H9 (cell line): Measurements from ENCODE around the gene LRRC39. TPM values are rescaled to one million over a fixed set of nuclear protein-coding genes. Genes with fewer than 3 reads are reported as not detected.

Experiments used
- DNase-seq: peaks from one replicate; pipeline ENCODE4 v3.0.0-alpha.2; 2017
- H2AFZ ChIP-seq: one replicate; pipeline ENCODE4 v1.6.1; 2013; ENCODE audit warnings: mild to moderate bottlenecking, low read length, control low read depth, moderate library complexity
- H2AK5ac ChIP-seq: 2 replicates; pipeline ENCODE4 v1.6.1; 2013; ENCODE audit warnings: low read length, control low read depth, mixed read lengths; ENCODE audit not compliant: insufficient read length
- H2BK120ac ChIP-seq: one replicate; pipeline ENCODE4 v1.6.1; 2013; ENCODE audit warnings: low read depth, mild to moderate bottlenecking, low read length, control low read depth, inconsistent platforms; ENCODE audit not compliant: poor library complexity, severe bottlenecking
- H2BK12ac ChIP-seq: 2 replicates; pipeline ENCODE4 v1.6.1; 2013; ENCODE audit warnings: low read length, control low read depth, mixed read lengths, low read depth; ENCODE audit not compliant: insufficient read length
- H2BK15ac ChIP-seq: 2 replicates; pipeline ENCODE4 v1.6.1; 2013; ENCODE audit warnings: low read depth, low read length, control low read depth
- H2BK20ac ChIP-seq: one replicate; pipeline ENCODE4 v1.6.1; 2013; ENCODE audit warnings: low read depth, mild to moderate bottlenecking, low read length, control low read depth, inconsistent platforms; ENCODE audit not compliant: poor library complexity, severe bottlenecking
- H2BK5ac ChIP-seq: 2 replicates; pipeline ENCODE4 v1.6.1; 2013; ENCODE audit warnings: low read length, control low read depth, mixed read lengths; ENCODE audit not compliant: insufficient read length
- H3K14ac ChIP-seq: 2 replicates; pipeline ENCODE4 v1.6.1; 2013; ENCODE audit warnings: low read length, control low read depth; ENCODE audit not compliant: insufficient read depth
- H3K18ac ChIP-seq: 2 replicates; pipeline ENCODE4 v1.6.1; 2013; ENCODE audit warnings: low read depth, mild to moderate bottlenecking, mixed read lengths, low read length, control low read depth; ENCODE audit not compliant: insufficient read length
- H3K23ac ChIP-seq: 2 replicates; pipeline ENCODE4 v1.6.1; 2013; ENCODE audit warnings: low read length, control low read depth, mixed read lengths, low read depth; ENCODE audit not compliant: insufficient read length
- H3K23me2 ChIP-seq: 2 replicates; pipeline ENCODE4 v1.6.1; 2013; ENCODE audit warnings: low read depth, mild to moderate bottlenecking, mixed read lengths, low read length, control low read depth; ENCODE audit not compliant: insufficient read length, poor library complexity, severe bottlenecking
- H3K27ac ChIP-seq: 2 replicates; pipeline ENCODE4 v1.5.1; 2013; ENCODE audit warnings: low read length, control low read depth, mixed read lengths, low read depth; ENCODE audit not compliant: insufficient read length
- H3K27me3 ChIP-seq: 2 replicates; pipeline ENCODE4 v1.6.1; 2013; ENCODE audit warnings: low read length, control low read depth, inconsistent platforms; ENCODE audit not compliant: insufficient read depth
- H3K4ac ChIP-seq: 2 replicates; pipeline ENCODE4 v1.6.1; 2013; ENCODE audit warnings: low read depth, mild to moderate bottlenecking, control low read depth, inconsistent platforms, low read length, moderate library complexity
- H3K4me1 ChIP-seq: 2 replicates; pipeline ENCODE4 v1.6.1; 2013; ENCODE audit warnings: low read length, control low read depth, inconsistent platforms; ENCODE audit not compliant: insufficient read depth
- H3K4me2 ChIP-seq: 2 replicates; pipeline ENCODE4 v1.6.1; 2013; ENCODE audit warnings: low read length, control low read depth, mixed read lengths; ENCODE audit not compliant: insufficient read length, insufficient read depth
- H3K56ac ChIP-seq: 2 replicates; pipeline ENCODE4 v1.6.1; 2013; ENCODE audit warnings: low read depth, mild to moderate bottlenecking, mixed read lengths, low read length, control low read depth; ENCODE audit not compliant: insufficient read length
- H3K79me1 ChIP-seq: 2 replicates; pipeline ENCODE4 v1.6.1; 2013; ENCODE audit warnings: low read depth, mild to moderate bottlenecking, moderate library complexity, low read length, control low read depth, inconsistent platforms; ENCODE audit not compliant: insufficient read depth, poor library complexity, severe bottlenecking
- H3K79me2 ChIP-seq: 2 replicates; pipeline ENCODE4 v1.6.1; 2013; ENCODE audit warnings: low read length, control low read depth, inconsistent platforms; ENCODE audit not compliant: insufficient read depth
- H3K9ac ChIP-seq: 2 replicates; pipeline ENCODE4 v1.6.1; 2013; ENCODE audit warnings: low read length, control low read depth, mixed read lengths; ENCODE audit not compliant: insufficient read length; ENCODE audit errors: extremely low read depth
- H3K9me3 ChIP-seq: one replicate; pipeline ENCODE4 v1.6.1; 2013; ENCODE audit warnings: low read depth, low read length, inconsistent platforms; ENCODE audit not compliant: control insufficient read depth
- H3T11ph ChIP-seq: one replicate; pipeline ENCODE4 v1.6.1; 2013; ENCODE audit warnings: mild to moderate bottlenecking, low read length, control low read depth, inconsistent platforms
- H4K20me1 ChIP-seq: one replicate; pipeline ENCODE4 v1.6.1; 2013; ENCODE audit not compliant: control insufficient read depth, insufficient read length, insufficient read depth
- H4K5ac ChIP-seq: 2 replicates; pipeline ENCODE4 v1.6.1; 2013; ENCODE audit warnings: low read depth, mild to moderate bottlenecking, mixed read lengths, low read length, control low read depth; ENCODE audit not compliant: insufficient read length
- H4K8ac ChIP-seq: replicated peaks from 2 replicates; pipeline ENCODE4 v1.6.1; 2013; ENCODE audit warnings: low read length, control low read depth, mixed read lengths, low read depth; ENCODE audit not compliant: insufficient read length
- H4K91ac ChIP-seq: 2 replicates; pipeline ENCODE4 v1.6.1; 2013; ENCODE audit warnings: low read depth, mild to moderate bottlenecking, moderate library complexity, mixed read lengths, low read length, control low read depth; ENCODE audit not compliant: insufficient read length
- H3K27ac Mint-ChIP-seq, 3 experiments: 2 replicates in 2 of 3; 3 replicates in 1 of 3; pipeline ENCODE4 v1.8.0; 2020 to 2021; ENCODE audit warnings: mixed read lengths in 3 of 3, mild to moderate bottlenecking in 1 of 3, moderate library complexity in 1 of 3
- H3K27me3 Mint-ChIP-seq: 2 replicates; pipeline ENCODE4 v1.8.0; 2021; ENCODE audit warnings: low read depth, mild to moderate bottlenecking, moderate library complexity, mixed read lengths
- H3K36me3 Mint-ChIP-seq, 3 experiments: 2 replicates in 2 of 3; 3 replicates in 1 of 3; pipeline ENCODE4 v1.8.0; 2020 to 2021; ENCODE audit warnings: low read depth in 3 of 3, mixed read lengths in 3 of 3; ENCODE audit not compliant: insufficient read depth in 1 of 3
- H3K4me1 Mint-ChIP-seq, 2 experiments: 2 replicates each; pipeline ENCODE4 v1.8.0; 2020; ENCODE audit warnings: mixed read lengths in 2 of 2
- H3K4me3 Mint-ChIP-seq, 2 experiments: 2 replicates in 1 of 2; 3 replicates in 1 of 2; pipeline ENCODE4 v1.8.0; 2020 to 2021; ENCODE audit warnings: mild to moderate bottlenecking in 2 of 2, mixed read lengths in 2 of 2, moderate library complexity in 1 of 2
- H3K9me3 Mint-ChIP-seq, 2 experiments: 2 replicates in 1 of 2; 3 replicates in 1 of 2; pipeline ENCODE4 v1.8.0; 2020; ENCODE audit warnings: mild to moderate bottlenecking in 2 of 2, mixed read lengths in 2 of 2, moderate library complexity in 1 of 2
- CTCF ChIP-seq: fragments of 200-600 bp; sonication (generic); conservative IDR thresholded peaks from 3 replicates; pipeline ENCODE4 v1.8.0; 2021; ENCODE audit warnings: antibody characterized with exemption, mild to moderate bottlenecking
- WGBS: extraction: QIAGEN DNeasy Blood & Tissue Kit; methylation state at CpG from one replicate; pipeline ENCODE4 v1.1.7; 2013; ENCODE audit warnings: missing lambda C conversion rate, low lambda C conversion rate, mixed read lengths; ENCODE audit not compliant: insufficient read length; ENCODE audit errors: extremely low coverage; 5-methylcytosine and 5-hydroxymethylcytosine counted together
- total RNA-seq: library from RNA; stranded (reverse); gene quantifications from 2 replicates; pipeline ENCODE4 v1.2.1, GENCODE V29; 2021

LRRC39 gene
- total RNA-seq, 1 experiment from 2014 or later: 0.37 TPM

DNA sequence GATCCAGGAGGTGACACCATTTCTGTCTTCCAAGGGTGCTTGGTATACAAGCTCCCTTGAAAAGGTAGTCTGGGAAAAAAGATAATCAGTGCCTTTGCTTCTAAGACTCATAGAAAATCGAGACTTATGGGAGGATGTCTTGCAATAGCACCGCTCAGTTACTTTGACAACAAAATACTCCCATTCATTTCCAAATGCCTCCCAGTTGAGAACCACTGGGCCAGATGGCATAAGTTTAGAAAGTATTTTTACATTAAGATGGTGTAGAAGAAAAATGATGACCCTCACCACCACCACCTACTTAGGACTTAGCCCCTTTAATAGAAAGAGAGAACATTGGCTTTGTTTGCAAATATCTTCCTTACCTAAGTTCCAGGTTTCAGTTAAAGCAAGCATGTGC, 40.5 kb downstream of the LRRC39 start:
- Mint-ChIP-seq H3K27ac (no peak overlapping the region), H3K9me3 (no peaks in the 10 kb centered on the region; a peak in 1 of 5 replicates), H3K36me3 (peaks cover 0 to 39% (median 35%) of the 10 kb centered on the region in 3 experiments; a peak in 6 of 7 replicates), H3K4me1 (0 out of 4 replicates have a peak, but pooled peaks cover 0 to 2% of the 10 kb centered on the region in 2 experiments), H3K27me3 (no peaks in the 10 kb centered on the region), H3K4me3 (no peak overlapping the region)
- Histone ChIP-seq H2BK5ac (no peak overlapping the region), H3K18ac (no peak overlapping the region), H2AK5ac (no peak overlapping the region), H3K4ac (no peak overlapping the region), H3K4me2 (no peak overlapping the region), H3K9ac (no peak overlapping the region), H3K56ac (no peak overlapping the region), H3K27me3 (no peaks in the 10 kb centered on the region), H2AFZ (no peak overlapping the region), H2BK12ac (no peak overlapping the region), H3K9me3 (no peaks in the 10 kb centered on the region), H3K4me1 (no peaks in the 10 kb centered on the region), H3T11ph (no peak overlapping the region), H2BK20ac (no peak overlapping the region), H4K8ac (no peak overlapping the region), H4K20me1 (no peaks in the 10 kb centered on the region), H4K5ac (no peak overlapping the region), H3K27ac (no peak overlapping the region), H3K23ac (no peak overlapping the region), H4K91ac (no peak overlapping the region), H3K79me2 (no peaks in the 10 kb centered on the region), H2BK15ac (no peak overlapping the region), H3K23me2 (no peaks in the 10 kb centered on the region), H3K14ac (no peak overlapping the region), H3K79me1 (peaks cover 2% of the 10 kb centered on the region), H2BK120ac (no peak overlapping the region)
- no peak for DNase-seq
- no CpG with 5 or more reads among the region's 2 CpGs for WGBS
- no peak for TF ChIP-seq CTCF
